Gastroesophageal sphincter (tissue), 4 donors: ENCODE data around the gene DIPK1A. TPM values are rescaled to one million over a fixed set of nuclear protein-coding genes. Genes with fewer than 3 reads are reported as not detected.

Experiments
- ATAC-seq: fragments of 150-250 bp; one replicate; pipeline ENCODE4 v1.9.1; 2016; ENCODE audit warnings: mild to moderate bottlenecking, moderate library complexity
- H3K27ac ChIP-seq, 4 donors: fragments of 200-600 bp; sonication (generic) in 3 of 4; 1 replicate in 3 of 4; 2 replicates in 1 of 4; pipeline ENCODE4 v1.5.1; 2016 to 2019
- H3K27me3 ChIP-seq: fragments of 200-600 bp; sonication (generic); one replicate; pipeline ENCODE4 v1.5.1; 2019
- H3K36me3 ChIP-seq, 2 donors: fragments of 200-600 bp; sonication (generic); one replicate each; pipeline ENCODE4 v1.5.1; 2019; ENCODE audit warnings: control low read depth in 1 of 2
- H3K4me1 ChIP-seq, 3 donors: fragments of 200-600 bp; sonication (generic); 1 replicate in 2 of 3; 2 replicates in 1 of 3; pipeline ENCODE4 v1.5.1; 2016 to 2019; ENCODE audit warnings: control low read depth in 2 of 3
- H3K4me3 ChIP-seq, 2 donors: fragments of 200-600 bp; sonication (generic); one replicate each; pipeline ENCODE4 v1.5.1; 2019; ENCODE audit warnings: mild to moderate bottlenecking in 1 of 2, moderate library complexity in 1 of 2
- H3K9me3 ChIP-seq, 3 donors: fragments of 200-600 bp; sonication (generic); one replicate each; pipeline ENCODE4 v1.5.1; 2017 to 2019; ENCODE audit warnings: control low read depth in 2 of 3
- EP300 ChIP-seq: sonication (generic); formaldehyde crosslinking; IDR thresholded peaks from one replicate; pipeline ENCODE4 v1.6.1; 2017; ENCODE audit warnings: antibody characterized with exemption, mild to moderate bottlenecking
- POLR2A ChIP-seq, 2 donors: fragments of 450-650 bp; IDR thresholded peaks; one replicate each; pipeline ENCODE4 v1.6.1; 2017; ENCODE audit warnings: antibody characterized with exemption in 2 of 2, mild to moderate bottlenecking in 2 of 2, moderate library complexity in 1 of 2
- POLR2AphosphoS5 ChIP-seq: sonication (generic); formaldehyde crosslinking; IDR thresholded peaks from one replicate; pipeline ENCODE4 v1.6.1; 2017; ENCODE audit warnings: antibody characterized with exemption
- WGBS, 2 donors: methylation state at CpG; one replicate each; pipeline ENCODE4 v1.1.5; 2018; ENCODE audit warnings: low coverage in 1 of 2; 5-methylcytosine and 5-hydroxymethylcytosine counted together
- total RNA-seq, 4 donors: library from RNA; depleted of rRNA; stranded (reverse); fragments of >200 nt; gene quantifications; one replicate each; pipeline ENCODE4 v1.1.0, GENCODE V29; 2016
- TF ChIP-seq, protein P1 (sequence below), 4 experiments: fragments of 200-600 bp in 2 of 4; fragments of 450-650 bp in 2 of 4; sonication (generic) in 1 of 4; IDR thresholded peaks; one replicate each; pipeline ENCODE4 v1.5.1; 2017 to 2019; ENCODE audit warnings: antibody characterized with exemption in 4 of 4, mild to moderate bottlenecking in 2 of 4, moderate library complexity in 2 of 4

Gene DIPK1A
- total RNA-seq, 4 donors from 2014 or later: 10.2 to 39.2 (median 32.9) TPM

DNA sequence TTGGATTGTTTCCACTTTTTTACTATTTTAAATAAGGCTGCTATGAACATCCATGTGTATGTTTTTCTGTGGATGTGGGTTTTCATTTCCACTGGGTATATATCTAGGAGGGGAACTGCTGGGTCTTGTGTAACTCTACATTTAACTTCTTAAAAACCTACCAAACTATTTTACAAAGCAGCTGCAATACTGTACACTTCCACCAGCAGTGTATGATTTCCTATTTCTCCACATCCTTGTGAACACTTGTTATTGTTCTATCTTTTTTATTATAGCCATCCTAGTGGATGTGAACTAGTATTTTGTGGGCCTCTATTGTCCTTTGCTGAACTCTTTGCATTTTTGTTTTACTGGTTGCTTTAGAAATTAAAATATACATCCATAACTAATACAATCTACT, 33.4 kb downstream of the DIPK1A start:
- H3K4me3 ChIP-seq: no peak overlapping the region
- TF ChIP-seq POLR2A (IDR thresholded peaks at IDR 0.05) (no peak), EP300 (no peak), POLR2AphosphoS5 (no peak)
- TF ChIP-seq, protein P1, sequence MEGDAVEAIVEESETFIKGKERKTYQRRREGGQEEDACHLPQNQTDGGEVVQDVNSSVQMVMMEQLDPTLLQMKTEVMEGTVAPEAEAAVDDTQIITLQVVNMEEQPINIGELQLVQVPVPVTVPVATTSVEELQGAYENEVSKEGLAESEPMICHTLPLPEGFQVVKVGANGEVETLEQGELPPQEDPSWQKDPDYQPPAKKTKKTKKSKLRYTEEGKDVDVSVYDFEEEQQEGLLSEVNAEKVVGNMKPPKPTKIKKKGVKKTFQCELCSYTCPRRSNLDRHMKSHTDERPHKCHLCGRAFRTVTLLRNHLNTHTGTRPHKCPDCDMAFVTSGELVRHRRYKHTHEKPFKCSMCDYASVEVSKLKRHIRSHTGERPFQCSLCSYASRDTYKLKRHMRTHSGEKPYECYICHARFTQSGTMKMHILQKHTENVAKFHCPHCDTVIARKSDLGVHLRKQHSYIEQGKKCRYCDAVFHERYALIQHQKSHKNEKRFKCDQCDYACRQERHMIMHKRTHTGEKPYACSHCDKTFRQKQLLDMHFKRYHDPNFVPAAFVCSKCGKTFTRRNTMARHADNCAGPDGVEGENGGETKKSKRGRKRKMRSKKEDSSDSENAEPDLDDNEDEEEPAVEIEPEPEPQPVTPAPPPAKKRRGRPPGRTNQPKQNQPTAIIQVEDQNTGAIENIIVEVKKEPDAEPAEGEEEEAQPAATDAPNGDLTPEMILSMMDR (IDR thresholded peaks at IDR 0.05): no peak
- no peak overlapping the region for H3K27ac ChIP-seq
- peaks cover 0 to 18% (median 0%) of the 10 kb centered on the region in 3 donors for H3K4me1 ChIP-seq
- no peaks in the 10 kb centered on the region for H3K27me3 ChIP-seq
- H3K36me3 ChIP-seq: no peaks in the 10 kb centered on the region
- no peaks in the 10 kb centered on the region for H3K9me3 ChIP-seq
- no peak for ATAC-seq

DNA sequence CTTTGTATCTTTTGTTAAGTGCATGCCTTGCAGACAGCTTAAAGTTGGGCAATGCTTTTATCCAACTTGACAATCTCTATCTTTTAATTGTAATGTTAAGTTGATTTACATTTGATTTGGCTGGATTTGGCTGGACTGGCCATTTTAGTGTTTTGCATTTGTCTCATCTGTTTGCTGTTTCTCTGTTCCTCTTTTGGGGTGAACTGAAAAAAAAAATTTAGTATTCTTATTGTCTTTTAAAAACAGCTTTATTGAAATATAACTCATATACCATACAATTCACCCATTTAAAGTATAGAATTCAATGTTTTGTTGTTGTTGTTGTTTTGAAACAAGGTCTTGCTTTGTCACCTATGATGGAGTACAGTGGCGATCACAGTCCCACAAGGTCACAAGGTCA, 34.4 kb downstream of the DIPK1A start:
- no peak for ATAC-seq
- Histone ChIP-seq H3K4me3 (no peak overlapping the region), H3K27me3 (no peaks in the 10 kb centered on the region), H3K36me3 (no peaks in the 10 kb centered on the region), H3K9me3 (no peaks in the 10 kb centered on the region), H3K4me1 (peaks cover 0 to 11% (median 0%) of the 10 kb centered on the region in 3 donors), H3K27ac (no peak overlapping the region)
- TF ChIP-seq EP300 (no peak), POLR2AphosphoS5 (no peak), POLR2A (IDR thresholded peaks at IDR 0.05) (no peak)
- TF ChIP-seq, protein P1 (IDR thresholded peaks at IDR 0.05): no peak
- WGBS, 2 donors: 94 to 100% methylated on average over 1 of the region's 1 CpG

DNA sequence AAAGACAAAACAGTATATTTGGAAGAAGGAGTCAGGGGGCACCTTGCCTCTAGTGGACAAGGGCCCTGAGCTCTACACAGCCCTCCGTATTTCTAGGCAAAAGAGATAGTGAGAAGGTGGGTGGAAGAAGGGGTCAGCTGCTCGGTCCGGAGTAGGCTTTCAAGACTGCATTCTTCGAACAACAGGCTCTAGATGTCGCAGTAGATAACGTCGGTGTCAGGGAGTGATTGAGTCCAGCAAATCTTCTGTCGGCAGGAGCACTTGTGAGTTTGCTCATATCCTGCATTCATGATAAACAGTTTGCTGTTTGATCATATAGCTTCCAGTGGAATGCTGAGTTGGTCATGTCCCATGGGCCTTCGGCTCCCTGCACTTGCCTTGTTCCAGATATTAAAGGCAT, 36.8 kb downstream of the DIPK1A start:
- Histone ChIP-seq H3K9me3 (no peaks in the 10 kb centered on the region), H3K27ac (no peak overlapping the region), H3K27me3 (no peaks in the 10 kb centered on the region), H3K4me1 (peaks cover 0 to 4% (median 0%) of the 10 kb centered on the region in 3 donors), H3K4me3 (no peak overlapping the region), H3K36me3 (no peaks in the 10 kb centered on the region)
- 86 to 93% methylated on average over 8 to 9 of the region's 9 CpGs for WGBS, 2 donors
- ATAC-seq: no peak
- no peak for TF ChIP-seq EP300
- TF ChIP-seq POLR2A (IDR thresholded peaks at IDR 0.05): no peak
- TF ChIP-seq POLR2AphosphoS5: no peak
- TF ChIP-seq, protein P1 (IDR thresholded peaks at IDR 0.05): no peak

DNA sequence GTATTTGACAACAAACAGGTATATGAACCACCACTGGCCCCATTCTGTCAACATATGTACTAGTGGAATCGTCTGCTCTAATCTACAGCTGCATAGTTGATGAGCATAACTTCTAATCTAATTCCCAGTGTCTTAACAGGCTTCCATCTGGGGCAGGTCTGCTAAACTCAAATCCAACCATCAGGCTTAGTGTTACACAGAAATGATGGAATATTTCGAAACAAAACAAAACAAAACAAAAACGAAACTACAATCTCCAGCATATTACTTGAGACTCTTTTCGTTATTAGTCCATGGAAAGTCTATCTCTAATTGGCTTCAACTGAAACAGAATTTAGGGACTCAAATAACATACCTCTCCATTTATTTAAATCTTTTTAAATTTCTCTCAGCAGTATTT, 37.6 kb downstream of the DIPK1A start:
- Histone ChIP-seq H3K36me3 (no peaks in the 10 kb centered on the region), H3K4me1 (peaks cover 0 to 4% (median 0%) of the 10 kb centered on the region in 3 donors), H3K9me3 (no peaks in the 10 kb centered on the region), H3K4me3 (no peak overlapping the region), H3K27me3 (no peaks in the 10 kb centered on the region), H3K27ac (no peak overlapping the region)
- TF ChIP-seq, protein P1 (IDR thresholded peaks at IDR 0.05): no peak
- TF ChIP-seq POLR2A (IDR thresholded peaks at IDR 0.05) (no peak), POLR2AphosphoS5 (no peak), EP300 (no peak)
- no peak for ATAC-seq
- WGBS, 2 donors: 70 to 90% methylated on average over 3 to 4 of the region's 4 CpGs

DNA sequence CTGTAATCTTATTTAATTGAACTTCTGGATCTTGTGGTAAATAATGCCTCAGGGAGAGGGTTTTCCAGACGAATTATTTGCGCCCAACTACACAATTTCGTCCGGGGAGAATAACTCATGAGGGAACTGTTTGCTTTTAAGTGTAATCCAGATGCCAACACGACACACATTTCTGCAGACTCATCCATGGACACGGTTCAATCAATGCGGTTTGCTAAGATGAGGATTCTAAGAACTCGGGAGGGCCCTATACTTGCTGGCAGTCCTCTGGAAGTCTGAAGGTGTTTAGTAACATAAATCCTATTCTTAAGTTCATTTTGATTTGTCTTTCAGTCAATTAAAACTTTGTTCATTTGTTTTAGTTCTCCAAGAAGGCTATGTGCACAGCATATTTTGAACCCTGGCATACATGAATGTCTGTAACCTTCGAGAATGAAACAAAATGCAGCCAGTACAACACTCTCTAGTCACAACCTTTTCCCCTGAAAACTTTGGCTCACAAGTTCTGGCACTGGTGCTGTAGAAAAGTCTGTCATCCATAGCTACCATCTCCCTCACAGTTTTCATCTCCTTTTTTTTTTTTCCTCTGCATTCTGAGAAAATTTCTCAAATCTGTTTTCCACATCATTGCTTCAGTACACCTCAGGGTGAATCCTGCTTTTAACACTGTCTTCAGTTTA, 38.8 kb downstream of the DIPK1A start:
- H3K36me3 ChIP-seq: no peaks in the 10 kb centered on the region
- 52 to 74% methylated on average over 9 of the region's 9 CpGs for WGBS, 2 donors
- peaks cover 0 to 4% (median 0%) of the 10 kb centered on the region in 3 donors for H3K4me1 ChIP-seq
- no peaks in the 10 kb centered on the region for H3K27me3 ChIP-seq
- no peaks in the 10 kb centered on the region for H3K9me3 ChIP-seq
- no peak overlapping the region for H3K4me3 ChIP-seq
- no peak overlapping the region for H3K27ac ChIP-seq
- ATAC-seq: no peak
- TF ChIP-seq POLR2AphosphoS5 (no peak), POLR2A (IDR thresholded peaks at IDR 0.05) (no peak), EP300 (no peak)
- TF ChIP-seq, protein P1 (IDR thresholded peaks at IDR 0.05): no peak
